ENCODE measurements around the gene PSMC3. TPM values are rescaled to one million over a fixed set of nuclear protein-coding genes. Genes with fewer than 3 reads are reported as not detected.
A peak's percentile ranks its signal among the peaks of the same experiment; 100 is the strongest.

Gene PSMC3
- total RNA-seq, 2 experiments from 2014 or later: 153 to 162 TPM

GRCh38 chr11:47394322-47395222 lies 31.7 kb downstream of the PSMC3 start:
- DNase-seq: peak; percentile 67
- Mint-ChIP-seq H3K36me3 (ENCODE audit: low read depth) (no peaks in the 10 kb centered on the region), H3K9me3 (no peaks in the 10 kb centered on the region), H3K27me3 (no peaks in the 10 kb centered on the region), H3K4me1 (peaks cover 47% of the 10 kb centered on the region), H3K27ac (peak overlapping the region; percentile 94), H3K4me3 (peak overlapping the region; percentile 41)
- POLR2A ChIA-PET: no interaction called here
- CTCF ChIA-PET: interaction anchor here (0.6 to 1.3 kb wide), 4 partner anchors 8 to 548 kb away, joined by 3 to 6 read pairs (median 3); no protein-coding TSS in a partner anchor

- peaks cover 49% of the 10 kb centered on the region for H3K4me1 Mint-ChIP-seq
- ChIA-PET CTCF (interaction anchor here (1.1 to 4.0 kb wide), 2 partner anchors 9 to 15 kb away, joined by 6 to 26 read pairs; partner anchors contain the start of gene SPI1), POLR2A (no interaction called here)
- H3K4me3 Mint-ChIP-seq: no peak overlapping the region
- DNase-seq: no peak
- H3K27me3 Mint-ChIP-seq: no peaks in the 10 kb centered on the region
- H3K27ac Mint-ChIP-seq: peak overlapping the region; percentile 94
- H3K9me3 Mint-ChIP-seq: no peaks in the 10 kb centered on the region
- H3K36me3 Mint-ChIP-seq (ENCODE audit: low read depth): no peaks in the 10 kb centered on the region
Measured at GRCh38 chr11:47394050-47394321, 32.3 kb downstream of the PSMC3 start.

GRCh38 chr11:47393163-47394049 lies 32.8 kb downstream of the PSMC3 start:
- peak overlapping the region; percentile 94 for H3K27ac Mint-ChIP-seq
- DNase-seq: no peak
- H3K9me3 Mint-ChIP-seq: no peaks in the 10 kb centered on the region
- ChIA-PET POLR2A (interaction anchor here (0.6 kb wide), 2 partner anchors 14 to 20 kb away, joined by 3 read pairs; no protein-coding TSS in a partner anchor), CTCF (interaction anchor here (1.1 to 4.0 kb wide), 4 partner anchors 9 to 22 kb away, joined by 3 to 26 read pairs (median 5); partner anchors contain the start of gene SPI1)
- H3K4me3 Mint-ChIP-seq: no peak overlapping the region
- no peaks in the 10 kb centered on the region for H3K36me3 Mint-ChIP-seq (ENCODE audit: low read depth)
- no peaks in the 10 kb centered on the region for H3K27me3 Mint-ChIP-seq
- peaks cover 50% of the 10 kb centered on the region for H3K4me1 Mint-ChIP-seq

- Mint-ChIP-seq H3K4me3 (no peak overlapping the region), H3K36me3 (ENCODE audit: low read depth) (no peaks in the 10 kb centered on the region), H3K27me3 (no peaks in the 10 kb centered on the region), H3K9me3 (no peaks in the 10 kb centered on the region), H3K27ac (peak overlapping the region; percentile 76), H3K4me1 (peaks cover 52% of the 10 kb centered on the region)
- DNase-seq: no peak
- CTCF ChIA-PET: interaction anchor here (1.3 to 4.0 kb wide), 3 partner anchors 13 to 23 kb away, joined by 3 to 26 read pairs (median 4); partner anchors contain the start of gene SPI1
- POLR2A ChIA-PET: interaction anchor here (0.6 kb wide), 2 partner anchors 15 to 346 kb away, joined by 3 read pairs; no protein-coding TSS in a partner anchor
Measured at GRCh38 chr11:47392546-47393162, 33.6 kb downstream of the PSMC3 start.

- CTCF ChIA-PET: interaction anchor here (0.6 to 6.4 kb wide), 6 partner anchors 13 to 718 kb away, joined by 3 to 29 read pairs (median 3); partner anchors contain the start of gene SPI1
- no peak overlapping the region for H3K27ac Mint-ChIP-seq
- POLR2A ChIA-PET: interaction anchor here (0.6 kb wide), 1 partner anchor 346 kb away, joined by 3 read pairs; no protein-coding TSS in a partner anchor
- H3K4me1 Mint-ChIP-seq: peaks cover 52% of the 10 kb centered on the region
- no peak for DNase-seq
- no peaks in the 10 kb centered on the region for H3K27me3 Mint-ChIP-seq
- H3K4me3 Mint-ChIP-seq: no peak overlapping the region
- no peaks in the 10 kb centered on the region for H3K36me3 Mint-ChIP-seq (ENCODE audit: low read depth)
- H3K9me3 Mint-ChIP-seq: no peaks in the 10 kb centered on the region
Measured at GRCh38 chr11:47391711-47392432, 34.4 kb downstream of the PSMC3 start.

GRCh38 chr11:47391077-47391583 lies 35.1 kb downstream of the PSMC3 start:
- CTCF ChIA-PET: interaction anchor here (0.5 to 6.4 kb wide), 5 partner anchors 9 to 162 kb away, joined by 3 to 29 read pairs (median 7); partner anchors contain the start of gene SPI1
- Mint-ChIP-seq H3K27ac (no peak overlapping the region), H3K4me1 (peaks cover 52% of the 10 kb centered on the region), H3K9me3 (no peaks in the 10 kb centered on the region), H3K27me3 (no peaks in the 10 kb centered on the region), H3K36me3 (ENCODE audit: low read depth) (no peaks in the 10 kb centered on the region), H3K4me3 (no peak overlapping the region)
- no peak for DNase-seq
- POLR2A ChIA-PET: no interaction called here

- peak overlapping the region; percentile 47 for H3K27ac Mint-ChIP-seq
- no peak overlapping the region for H3K4me3 Mint-ChIP-seq
Measured at GRCh38 chr11:47390422-47390760, 35.8 kb downstream of the PSMC3 start.

GRCh38 chr11:47389577-47390421 lies 36.4 kb downstream of the PSMC3 start:
- POLR2A ChIA-PET: no interaction called here
- H3K4me1 Mint-ChIP-seq: peaks cover 40% of the 10 kb centered on the region
- peak overlapping the region; percentile 47 for H3K27ac Mint-ChIP-seq
- DNase-seq: no peak
- CTCF ChIA-PET: interaction anchor here (0.6 to 6.4 kb wide), 7 partner anchors 11 to 498 kb away, joined by 3 to 29 read pairs (median 5); partner anchors contain the start of gene SPI1
- H3K27me3 Mint-ChIP-seq: no peaks in the 10 kb centered on the region
- H3K9me3 Mint-ChIP-seq: no peaks in the 10 kb centered on the region
- H3K36me3 Mint-ChIP-seq (ENCODE audit: low read depth): no peaks in the 10 kb centered on the region
- H3K4me3 Mint-ChIP-seq: no peak overlapping the region

More at GRCh38 chr11:47390422-47390760, 35.8 kb downstream of the PSMC3 start:
- Mint-ChIP-seq H3K27me3 (no peaks in the 10 kb centered on the region), H3K4me1 (peaks cover 44% of the 10 kb centered on the region), H3K9me3 (no peaks in the 10 kb centered on the region), H3K36me3 (ENCODE audit: low read depth) (no peaks in the 10 kb centered on the region)
- ChIA-PET CTCF (interaction anchor here (1.3 to 6.4 kb wide), 4 partner anchors 10 to 205 kb away, joined by 3 to 29 read pairs (median 16); partner anchors contain the start of gene SPI1), POLR2A (no interaction called here)
- DNase-seq: no peak

- peak overlapping the region; percentile 5 for H3K27ac Mint-ChIP-seq
- DNase-seq: no peak
- no peaks in the 10 kb centered on the region for H3K36me3 Mint-ChIP-seq (ENCODE audit: low read depth)
- CTCF ChIA-PET: interaction anchor here (0.5 to 6.4 kb wide), 10 partner anchors 10 to 1399 kb away, joined by 3 to 29 read pairs (median 4); no protein-coding TSS in a partner anchor
- H3K9me3 Mint-ChIP-seq: no peaks in the 10 kb centered on the region
- no peaks in the 10 kb centered on the region for H3K27me3 Mint-ChIP-seq
- H3K4me1 Mint-ChIP-seq: peaks cover 31% of the 10 kb centered on the region
- POLR2A ChIA-PET: no interaction called here
- no peak overlapping the region for H3K4me3 Mint-ChIP-seq
Measured at GRCh38 chr11:47388697-47389576, 37.3 kb downstream of the PSMC3 start.

GRCh38 chr11:47387944-47388696 lies 38.1 kb downstream of the PSMC3 start:
- Mint-ChIP-seq H3K27ac (no peak overlapping the region), H3K36me3 (ENCODE audit: low read depth) (no peaks in the 10 kb centered on the region), H3K9me3 (no peaks in the 10 kb centered on the region), H3K27me3 (no peaks in the 10 kb centered on the region), H3K4me1 (peaks cover 26% of the 10 kb centered on the region), H3K4me3 (no peak overlapping the region)
- POLR2A ChIA-PET: no interaction called here
- CTCF ChIA-PET: interaction anchor here (0.5 to 6.4 kb wide), 9 partner anchors 11 to 1398 kb away, joined by 3 to 29 read pairs (median 4); no protein-coding TSS in a partner anchor
- DNase-seq: no peak

Measured in activated CD4-positive, alpha-beta T cell treated with anti-CD3 and anti-CD28 coated beads, Interleukin-2, amount 10 ng/mL, durations not matched to agents 7 days and 5 days (primary cell).